Stimulated activated CD8-positive, alpha-beta memory T cell treated with anti-CD3 and anti-CD28 coated beads, Interleukin-7, amount 100 ng/mL, for 24 hours (primary cell): ENCODE data around the gene WDR49.
"Not testable (repeated sequence)": the region's sequence is repeated elsewhere in the genome, so short reads cannot be mapped to it uniquely, and the experiment has no call there.

Experiments
- DNase-seq: peaks from one replicate; pipeline ENCODE4 v3.0.0-alpha.2; 2020; ENCODE audit warnings: low read depth

Gene WDR49

DNA sequence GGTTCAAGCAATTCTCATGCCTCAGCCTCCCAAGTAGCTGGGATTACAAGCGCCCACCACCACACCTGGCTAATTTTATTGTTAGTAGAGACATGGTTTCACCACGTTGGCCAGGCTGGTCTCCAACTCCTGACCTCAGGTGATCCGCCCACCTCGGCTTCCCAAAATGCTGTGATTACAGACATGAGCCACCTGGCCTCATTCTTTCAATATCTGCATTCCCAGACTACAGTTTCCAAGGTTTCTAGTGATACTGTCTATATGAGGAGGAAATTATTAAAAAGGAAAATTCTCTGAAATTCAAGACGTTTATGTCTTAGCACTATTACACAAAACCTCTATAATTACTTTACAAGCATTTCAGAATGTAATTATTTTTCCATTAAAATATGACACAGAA lies 39.5 kb downstream of the WDR49 start:
- not testable (repeated sequence) for DNase-seq

DNA sequence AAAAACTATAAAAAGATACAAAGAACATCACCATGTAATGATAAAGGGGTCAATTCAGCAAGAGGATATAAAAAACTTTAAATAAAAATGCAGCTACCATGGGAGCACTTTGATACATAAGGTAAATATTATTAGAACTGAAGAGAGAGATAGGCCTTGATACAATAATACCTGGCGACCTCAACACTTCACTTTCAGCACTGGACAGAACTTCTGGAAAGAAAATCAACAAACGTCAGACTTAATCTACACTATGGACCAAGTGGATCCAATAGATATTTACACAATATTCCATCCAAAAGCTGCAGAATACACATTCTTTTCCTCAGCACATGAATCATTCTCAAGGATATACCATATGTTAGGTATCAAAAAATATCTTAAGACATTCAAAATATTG lies 42.0 kb downstream of the WDR49 start:
- DNase-seq = no peak

DNA sequence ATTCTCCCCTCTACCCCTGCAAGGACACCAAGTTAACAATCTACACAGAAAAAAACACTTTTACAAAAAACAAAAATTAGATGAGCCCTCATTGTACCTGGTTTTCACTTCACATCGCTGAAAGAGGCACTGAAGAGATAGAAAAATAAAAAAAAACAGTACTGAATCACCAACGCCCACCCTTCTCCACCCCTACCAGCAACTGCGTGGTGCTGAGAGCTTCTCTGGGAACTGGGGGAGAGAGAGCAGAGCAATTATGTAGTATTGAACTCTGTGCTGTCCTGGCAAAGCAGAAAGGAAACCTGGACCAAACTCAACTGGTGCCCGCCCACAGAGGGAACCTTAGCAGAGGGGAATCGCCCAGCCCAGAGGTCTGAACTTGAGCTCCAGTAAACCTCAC lies 44.6 kb downstream of the WDR49 start:
- DNase-seq = no peak

DNA sequence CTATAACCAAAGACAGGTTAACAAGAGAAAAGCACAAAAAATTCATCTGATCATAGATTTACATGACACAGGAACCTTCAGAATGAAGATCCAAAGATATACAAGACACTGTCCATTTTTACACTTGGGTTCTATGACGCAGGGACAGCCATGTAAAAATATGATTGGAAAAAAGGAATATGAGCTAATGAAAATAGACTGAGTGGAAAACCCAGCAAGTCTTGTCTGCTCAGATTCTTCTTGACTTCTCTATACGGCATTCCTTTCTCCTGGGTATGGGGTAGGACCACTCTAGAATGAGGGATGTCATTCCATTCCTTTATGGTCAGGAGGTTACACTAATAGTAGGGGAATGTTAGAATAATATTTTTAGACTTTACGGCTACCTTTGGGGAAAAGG lies 46.9 kb downstream of the WDR49 start:
- no peak for DNase-seq

DNA sequence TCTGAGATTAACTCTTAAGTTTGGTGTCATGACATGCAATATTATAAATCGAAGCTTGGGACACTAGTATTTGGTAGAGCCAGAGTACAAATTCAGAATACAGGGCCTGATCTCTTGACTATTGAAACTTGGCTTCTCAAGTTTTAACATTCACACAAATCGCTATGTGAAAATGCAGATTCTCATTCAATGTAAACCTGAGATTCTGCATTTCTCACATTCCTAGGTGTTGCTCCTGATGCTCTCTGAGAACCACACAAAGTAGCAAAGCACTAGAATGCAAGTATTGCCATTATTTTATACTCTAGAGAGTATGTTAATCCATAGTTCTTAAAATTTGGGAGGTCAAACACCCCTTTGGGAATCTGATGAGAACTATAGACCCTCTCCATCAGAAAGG lies 47.9 kb downstream of the WDR49 start:
- DNase-seq = no peak

DNA sequence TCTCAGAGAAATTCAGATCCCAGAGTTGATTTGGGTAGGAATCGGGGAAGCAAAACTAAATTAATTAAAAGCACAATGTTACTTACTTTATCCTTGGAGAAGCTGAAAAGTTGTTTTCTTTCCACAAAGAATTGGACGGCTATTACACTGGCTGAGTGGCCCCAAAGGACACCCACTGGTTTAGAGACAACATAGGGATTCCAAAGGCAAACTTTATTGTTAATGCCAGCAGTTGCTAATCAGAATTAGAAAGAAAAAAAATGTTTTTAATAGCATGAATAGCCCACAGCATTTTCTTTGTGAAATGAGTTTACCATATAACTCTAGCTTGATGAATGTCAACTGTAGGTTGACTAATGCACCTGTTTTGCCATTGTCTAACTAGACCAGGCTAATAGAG lies 51.7 kb downstream of the WDR49 start:
- no peak for DNase-seq

DNA sequence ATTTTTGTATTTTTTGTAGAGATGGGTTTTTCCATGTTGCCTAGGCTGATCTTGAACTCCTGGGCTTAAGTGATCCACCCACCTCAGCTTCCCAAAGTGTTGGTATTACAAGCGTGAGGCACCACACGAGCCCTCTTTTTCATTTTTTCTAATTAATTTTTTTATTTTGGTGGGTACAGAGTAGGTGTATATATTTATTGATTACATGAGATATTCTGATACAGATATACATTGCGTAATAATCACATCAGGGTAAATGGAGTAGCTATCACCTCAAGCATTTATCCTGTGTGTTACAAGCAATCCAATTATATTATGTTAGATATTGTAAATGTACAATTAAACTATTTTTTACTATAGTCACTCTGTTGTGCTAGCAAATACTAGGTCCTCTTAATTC lies 66.1 kb downstream of the WDR49 start:
- no peak for DNase-seq

DNA sequence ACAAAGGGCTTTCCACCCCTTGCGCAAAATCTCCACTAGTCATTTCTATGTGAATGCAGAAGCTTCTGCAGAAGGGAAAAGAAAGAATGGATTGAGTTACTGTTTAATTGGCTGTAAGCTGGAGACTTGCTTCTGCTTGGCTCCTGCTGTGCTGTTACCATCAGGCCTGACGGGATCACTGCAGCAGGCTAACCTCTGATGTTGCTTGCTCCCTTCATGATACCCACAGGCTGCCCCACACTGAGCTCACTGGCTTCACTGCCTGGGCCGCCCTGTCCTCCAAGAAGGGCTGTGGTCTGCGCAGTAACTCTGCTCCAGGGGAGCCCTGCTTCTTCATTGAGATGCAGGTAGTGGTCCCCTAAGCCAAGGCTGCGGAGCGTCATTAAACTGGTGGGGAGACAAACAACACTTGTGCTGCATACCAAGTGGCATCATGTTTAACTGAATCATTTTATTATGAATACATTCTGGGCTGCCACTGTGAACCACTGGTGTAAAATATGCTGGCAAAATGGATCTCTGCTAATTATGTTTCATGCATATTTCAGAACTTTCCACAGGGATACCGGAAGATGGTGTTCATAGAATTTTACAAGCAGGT lies 78.6 kb downstream of the WDR49 start:
- DNase-seq = no peak

DNA sequence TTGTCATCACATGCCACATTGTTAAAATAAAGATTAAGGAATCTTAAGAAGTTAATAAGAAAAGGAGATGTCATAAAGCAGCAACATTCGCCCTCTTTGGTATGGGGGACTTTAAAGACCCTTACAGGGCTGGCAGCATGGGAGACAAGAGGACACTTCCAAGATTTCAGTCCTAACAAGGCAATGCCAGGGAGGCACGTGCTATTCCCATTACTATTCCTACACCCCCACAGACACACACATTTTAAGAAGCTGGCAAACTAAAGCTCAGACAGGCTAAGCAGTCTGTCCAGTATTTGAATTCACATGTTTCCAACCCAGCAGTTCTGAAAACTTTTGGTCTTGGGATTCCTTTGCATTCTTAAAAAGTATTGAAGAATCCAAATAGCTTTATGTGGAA lies 80.8 kb downstream of the WDR49 start:
- DNase-seq = no peak

DNA sequence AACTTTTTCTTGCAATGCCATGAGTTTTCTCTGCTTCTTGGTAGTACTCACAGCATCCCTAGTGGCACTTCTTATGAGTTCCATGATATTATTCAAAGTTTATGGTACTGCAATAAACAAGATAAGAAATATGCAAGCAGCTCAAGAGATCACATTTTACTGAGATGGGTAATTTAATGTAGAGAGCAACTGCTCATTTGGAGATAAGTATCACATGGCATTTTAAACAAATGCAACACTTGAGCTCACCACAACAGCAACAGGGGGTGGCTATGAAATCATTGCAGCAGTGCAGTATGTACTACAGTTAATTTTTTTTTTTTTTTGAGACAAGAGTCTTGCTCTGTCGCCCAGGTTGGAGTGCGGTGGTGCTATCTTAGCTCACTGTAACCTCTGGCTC lies 85.1 kb downstream of the WDR49 start:
- DNase-seq = no peak

DNA sequence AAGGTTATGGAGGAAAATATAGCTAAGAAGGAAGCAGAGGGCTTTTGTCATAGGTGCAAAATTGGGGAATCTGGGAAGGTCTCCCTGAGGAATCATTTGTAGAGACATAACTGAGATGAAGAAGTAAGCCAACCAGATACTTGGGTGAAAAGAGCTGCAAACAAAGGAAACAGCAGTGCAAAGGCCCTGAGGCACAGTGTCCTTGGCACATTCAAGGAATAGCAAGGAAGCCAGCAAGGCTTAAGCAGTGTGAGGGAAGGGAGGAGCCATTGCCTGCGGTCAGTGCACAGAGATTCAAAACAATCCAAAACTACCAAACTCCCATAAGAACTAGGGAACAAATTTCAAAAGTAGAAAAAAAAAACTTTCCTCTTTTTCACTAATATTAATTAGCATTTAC lies 88.3 kb downstream of the WDR49 start:
- DNase-seq = no peak

DNA sequence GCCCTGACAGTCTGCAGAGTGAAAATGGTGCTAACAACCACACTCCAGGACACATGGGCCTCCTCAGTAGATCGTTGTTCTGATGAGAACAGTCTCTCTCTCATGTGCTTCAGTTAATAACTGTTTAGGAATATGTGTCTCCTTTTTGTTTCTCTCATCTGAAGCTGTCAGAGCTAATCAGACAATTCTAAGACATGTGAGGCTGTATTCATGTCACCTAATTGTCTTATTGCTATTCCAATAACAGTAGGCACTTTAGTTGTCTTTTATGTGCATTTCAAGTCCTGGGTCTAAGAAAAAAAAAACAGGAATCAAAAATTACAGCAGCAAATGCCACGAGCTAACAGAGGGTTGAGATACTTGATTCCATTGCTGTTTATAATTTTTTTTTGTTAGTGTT lies 89.1 kb downstream of the WDR49 start:
- no peak for DNase-seq

DNA sequence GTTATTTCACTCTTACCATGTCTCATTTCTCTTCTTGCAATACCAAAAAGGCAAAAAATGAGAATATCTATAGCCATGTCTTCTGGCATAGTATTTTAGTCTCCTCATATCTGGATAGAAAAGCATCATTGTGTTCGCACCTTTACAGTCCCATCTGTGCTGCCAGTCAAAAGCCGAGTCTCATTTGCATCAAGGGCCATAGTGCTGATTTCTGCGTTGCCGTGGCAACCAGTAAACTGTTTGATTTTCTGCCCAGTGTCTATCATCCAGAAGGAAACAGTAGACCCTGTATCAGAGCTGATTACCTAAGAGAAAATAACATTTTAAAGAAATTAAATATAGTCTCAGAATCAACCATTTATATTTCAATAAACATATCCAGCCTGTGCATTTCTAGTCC lies 93.8 kb downstream of the WDR49 start:
- DNase-seq = no peak

DNA sequence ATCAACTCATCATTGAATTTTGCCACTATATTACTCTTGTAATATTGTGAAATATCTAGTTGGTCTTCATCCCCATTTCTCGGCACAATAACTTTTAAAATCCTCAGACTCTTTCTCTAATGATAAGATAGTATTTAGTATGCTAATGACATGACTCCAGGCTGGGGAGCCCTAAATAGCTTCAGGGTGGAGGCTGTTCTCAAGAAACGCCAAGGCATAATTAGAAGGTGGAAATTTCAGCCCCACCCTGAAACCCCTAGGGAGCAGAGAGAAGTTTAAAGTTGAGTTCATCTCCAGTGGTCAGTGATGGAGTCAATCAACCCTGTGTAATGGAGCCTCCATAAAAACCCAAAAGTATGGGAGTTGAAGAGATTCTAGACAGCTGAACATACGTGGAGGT lies 98.8 kb downstream of the WDR49 start:
- no peak for DNase-seq

DNA sequence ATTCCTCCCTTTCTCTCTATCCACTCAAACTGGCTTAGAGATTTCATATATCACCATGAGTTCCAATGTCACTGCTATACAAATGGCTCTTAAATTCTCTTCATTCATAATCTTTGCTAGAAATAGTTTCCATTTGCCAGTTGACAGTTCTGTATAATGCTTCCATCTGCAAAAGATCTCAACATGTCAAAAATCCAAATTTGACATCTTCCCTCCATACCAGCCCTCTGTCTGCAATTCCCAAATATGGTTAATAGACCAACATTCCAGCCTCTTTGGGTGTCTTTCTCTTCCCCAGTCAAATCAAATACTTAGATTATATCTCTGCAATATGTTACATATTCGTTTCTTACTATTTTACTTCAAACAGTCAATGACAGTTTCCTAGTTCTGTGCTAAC lies 115.7 kb downstream of the WDR49 start:
- DNase-seq = no peak

DNA sequence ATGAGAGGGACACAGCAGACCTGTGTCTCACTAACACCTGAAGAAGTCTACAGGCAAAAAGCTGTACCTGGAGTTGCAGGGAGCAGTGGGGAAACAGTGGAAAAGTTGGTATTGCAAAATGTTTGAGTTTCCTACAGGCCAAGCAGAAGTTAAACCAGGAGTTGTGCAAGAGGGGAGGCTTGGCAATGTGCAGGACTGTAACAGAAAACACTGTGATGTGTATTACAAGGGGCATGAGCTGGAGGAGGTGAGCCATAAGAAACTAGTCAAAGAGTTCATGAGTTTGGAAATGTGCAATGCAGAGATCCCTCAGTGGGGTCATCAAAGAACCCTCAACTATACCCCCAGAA lies 132.8 kb downstream of the WDR49 start:
- no peak for DNase-seq

DNA sequence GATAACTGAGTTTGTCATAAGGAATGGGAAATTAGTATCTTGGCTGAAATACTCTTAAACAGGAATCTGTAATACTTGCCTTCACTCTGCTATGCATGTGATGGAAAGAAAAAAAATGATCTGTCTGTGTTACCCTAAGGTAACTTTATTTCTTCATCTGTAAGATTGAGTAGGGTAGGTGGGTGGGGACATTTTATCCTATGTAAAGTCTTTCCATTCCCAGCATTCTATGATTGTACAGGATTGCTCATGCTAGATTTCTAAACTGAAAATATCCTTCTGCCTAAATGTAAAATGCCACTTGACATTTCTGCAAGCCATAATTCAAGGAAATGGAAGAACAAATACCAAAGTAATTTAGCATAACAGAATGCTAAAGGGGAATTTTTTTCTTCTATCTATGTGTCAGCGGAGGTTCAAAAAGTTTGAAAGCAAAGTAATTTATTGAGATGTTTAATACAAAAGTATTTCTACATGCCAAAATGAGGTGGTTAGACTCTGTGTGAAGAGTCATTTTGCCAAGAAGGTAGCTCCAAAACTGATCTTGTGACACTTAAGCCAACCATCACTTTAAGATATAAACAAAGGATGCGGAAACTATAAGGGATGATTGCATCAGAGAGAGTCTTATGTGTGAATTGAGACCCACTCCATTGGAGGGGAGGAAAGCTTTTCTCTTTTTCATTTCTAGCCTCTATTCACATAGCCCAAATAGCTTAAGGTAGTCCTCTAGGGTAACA lies 133.3 kb downstream of the WDR49 start:
- DNase-seq = no peak

DNA sequence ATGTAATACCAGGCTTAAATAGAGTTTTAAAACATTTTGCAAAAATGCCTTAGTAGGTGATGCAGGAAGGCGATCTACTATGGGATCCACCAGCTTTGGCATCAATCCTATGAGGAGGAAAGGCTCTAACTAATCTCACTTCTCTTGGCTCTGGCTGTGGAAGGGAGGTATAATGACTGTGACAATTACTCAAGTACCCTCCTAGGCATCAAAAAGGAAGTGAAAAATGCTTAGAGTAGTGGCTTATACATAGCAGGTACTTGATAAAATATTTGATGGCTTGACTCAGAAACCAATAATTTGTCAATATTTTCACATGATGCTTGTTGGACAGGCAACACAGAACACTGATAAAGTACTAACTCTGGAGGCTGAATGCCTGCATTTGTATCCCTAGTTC lies 145.8 kb downstream of the WDR49 start:
- DNase-seq = no peak

DNA sequence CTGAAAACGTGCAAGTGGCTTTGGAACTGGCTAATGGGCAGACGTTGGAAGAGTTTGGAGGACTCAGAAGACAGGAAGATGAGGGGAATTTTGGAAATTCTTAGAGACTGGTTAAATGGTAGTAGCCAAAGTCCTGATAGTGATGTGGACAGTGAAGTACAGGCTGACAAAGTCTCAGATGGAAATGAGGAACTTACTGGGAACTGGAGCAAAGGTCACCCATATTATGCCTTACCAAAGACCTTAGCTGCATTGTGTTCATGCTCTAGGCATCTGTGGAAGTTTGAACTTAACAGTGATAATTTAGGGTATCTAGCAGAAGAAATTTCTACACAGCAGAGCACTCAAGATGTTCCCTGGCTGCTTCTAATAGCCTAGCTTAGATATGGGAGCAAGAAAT lies 151.3 kb downstream of the WDR49 start:
- DNase-seq = no peak

DNA sequence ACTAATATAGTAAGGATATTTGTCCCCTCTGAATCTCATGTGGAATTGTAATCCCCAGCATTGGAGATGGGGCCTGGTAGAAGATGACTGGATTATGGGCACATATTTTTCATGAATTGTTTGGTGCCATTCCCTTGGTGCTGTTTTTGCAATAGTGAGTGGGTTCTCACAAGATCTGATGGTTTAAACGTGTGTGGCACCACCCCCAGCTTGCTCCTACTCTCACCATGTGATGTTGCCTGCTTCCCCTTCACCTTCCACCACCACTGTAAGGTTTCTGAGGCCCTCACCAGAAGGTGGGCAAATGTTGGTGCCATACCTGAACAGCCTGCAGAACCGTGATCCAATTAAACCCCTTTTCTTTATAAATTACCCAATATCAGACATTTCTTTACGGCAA lies 151.8 kb downstream of the WDR49 start:
- DNase-seq = no peak

DNA sequence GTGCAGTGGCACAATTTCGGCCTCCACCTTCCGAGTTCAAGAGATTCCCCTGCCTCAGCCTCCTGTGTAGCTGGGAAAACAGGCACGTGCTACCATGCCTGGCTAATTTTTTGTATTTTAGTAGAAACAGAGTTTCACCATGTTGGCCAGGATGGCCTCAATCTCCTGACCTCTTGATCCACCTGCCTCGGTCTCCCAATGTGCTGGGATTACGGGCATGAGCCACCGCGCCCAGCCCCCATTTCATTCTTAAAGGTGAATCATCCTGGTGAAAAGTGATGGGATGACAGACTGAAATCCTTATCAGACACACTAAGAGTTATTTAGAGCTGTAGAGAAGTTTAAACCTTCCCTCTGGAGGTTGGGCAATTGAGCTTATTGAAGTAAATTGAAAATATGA lies 155.8 kb downstream of the WDR49 start:
- no peak for DNase-seq

DNA sequence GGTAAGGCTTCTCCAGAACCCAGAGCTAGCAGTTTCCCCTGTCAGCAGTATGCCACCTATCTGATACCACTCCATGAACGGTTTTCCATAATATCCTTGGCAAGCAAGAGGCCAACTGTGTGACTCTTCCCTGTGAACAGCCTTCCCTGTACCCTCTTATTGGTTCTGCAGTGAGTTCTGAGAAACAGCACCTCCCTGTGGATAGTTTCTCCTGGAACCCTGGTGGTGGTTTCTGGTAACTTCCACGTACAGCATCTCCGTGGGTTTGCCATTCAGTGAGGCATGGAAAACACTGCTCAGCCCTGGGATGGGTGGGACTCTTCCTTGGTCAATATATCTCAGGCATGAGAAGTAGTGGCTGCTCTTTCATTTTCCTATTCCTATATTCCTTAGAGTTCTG lies 160.5 kb downstream of the WDR49 start:
- no peak for DNase-seq

DNA sequence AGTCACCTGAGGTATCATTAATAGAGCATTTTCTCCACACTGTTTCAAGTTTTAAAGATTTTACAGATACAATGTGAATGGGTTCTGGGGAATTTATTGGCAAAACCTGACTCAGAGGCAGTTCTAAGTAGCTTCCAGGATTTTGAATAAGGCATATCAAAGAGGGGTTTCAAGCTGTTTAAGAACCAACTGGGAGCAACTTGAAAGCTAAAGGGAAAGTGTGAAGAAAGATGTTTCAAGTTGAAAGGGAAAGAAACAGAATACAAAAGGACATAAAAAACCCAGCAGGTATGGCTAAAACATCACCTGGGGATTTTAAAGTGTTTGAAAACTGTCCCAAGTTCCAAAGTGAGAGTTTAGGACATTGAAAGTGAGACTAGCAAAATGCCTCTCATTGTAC lies 162.1 kb downstream of the WDR49 start:
- no peak for DNase-seq

DNA sequence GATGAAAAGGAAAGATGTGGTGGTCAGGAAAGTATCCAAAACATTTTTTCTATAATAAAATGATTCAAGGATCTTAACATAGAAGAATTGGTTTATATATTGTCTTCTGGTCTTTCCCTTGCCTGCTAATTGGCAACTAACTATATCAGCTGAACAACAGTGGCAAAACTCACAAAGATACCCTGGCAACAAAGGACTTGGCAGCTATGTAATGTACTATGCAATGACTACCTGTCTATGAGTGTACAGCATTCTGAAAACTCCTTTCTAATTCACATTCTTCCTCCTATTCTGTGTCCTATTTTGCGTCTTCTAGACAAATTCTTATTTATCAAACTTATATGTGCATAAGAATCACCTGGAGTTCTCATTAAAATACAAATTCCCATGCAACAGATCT lies 164.2 kb downstream of the WDR49 start:
- DNase-seq = no peak
